Middle frontal gyrus (tissue), 1 donor: ENCODE results near the gene EME1.
"Not testable (repeated sequence)": the region's sequence is repeated elsewhere in the genome, so short reads cannot be mapped to it uniquely, and the experiment has no call there.

Experiments used
- DNase-seq: peaks from one replicate; pipeline ENCODE4 v3.0.0-alpha.2; 2015; ENCODE audit warnings: low spot score; ENCODE audit errors: extremely low spot score

Gene EME1

DNA sequence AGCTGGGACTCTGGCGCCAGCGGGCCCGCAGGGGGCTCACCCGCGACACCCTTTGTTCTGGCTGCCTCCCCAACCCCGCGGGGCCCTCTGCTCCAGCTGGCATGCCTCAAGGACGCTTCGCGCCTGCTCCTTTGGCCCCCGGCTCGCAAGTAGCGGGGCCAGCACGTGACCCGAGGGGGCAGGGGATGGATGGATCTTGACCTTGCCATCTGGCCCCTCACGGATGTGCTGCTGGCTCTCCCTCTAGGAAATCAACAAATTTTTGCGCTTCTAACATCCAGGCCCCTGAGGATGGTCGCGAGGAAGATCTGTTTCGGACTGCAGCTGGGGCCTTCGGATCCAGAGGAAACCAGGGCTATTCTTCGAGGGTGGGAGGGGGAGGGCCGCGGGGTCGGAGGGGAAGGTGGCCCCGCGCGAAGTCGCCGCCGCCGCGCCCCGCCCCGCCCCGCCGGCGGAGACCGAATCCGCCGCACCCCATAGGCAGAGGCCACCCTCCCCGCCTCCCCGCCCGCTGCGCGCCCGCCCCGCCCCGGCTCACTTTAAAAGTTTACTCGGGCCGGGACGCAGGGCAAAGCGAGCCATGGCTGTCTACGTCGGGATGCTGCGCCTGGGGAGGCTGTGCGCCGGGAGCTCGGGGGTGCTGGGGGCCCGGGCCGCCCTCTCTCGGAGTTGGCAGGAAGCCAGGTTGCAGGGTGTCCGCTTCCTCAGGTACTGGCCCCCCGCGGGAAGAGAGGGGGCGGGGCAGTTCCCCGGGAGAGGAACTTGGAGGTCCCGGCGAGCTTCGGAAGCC lies 52.8 kb downstream of the EME1 start, which contains the start of gene ACSF2:
TSS of gene ACSF2 (plus strand) at position 537 of the 790 bp plus-strand sequence. CDS start at position 581, 44 bp downstream.
- DNase-seq, result no peak

- DNase-seq, result no peak
Observed at GRCh38 chr17:50426472-50426782, 53.4 kb downstream of the EME1 start.

- DNase-seq, result no peak
Observed at GRCh38 chr17:50426814-50427787, 54.1 kb downstream of the EME1 start.

GRCh38 chr17:50428126-50428525 lies 55.1 kb downstream of the EME1 start:
- DNase-seq, result not testable (repeated sequence)

GRCh38 chr17:50428831-50429424 lies 55.9 kb downstream of the EME1 start:
- DNase-seq, result no peak

- DNase-seq, result no peak
Observed at GRCh38 chr17:50429793-50430192, 56.8 kb downstream of the EME1 start.
